ENCODE measurements around the gene ZNF280B.

Gene ZNF280B

GRCh38 chr22:22458896-22459588 is 49.5 kb downstream of the ZNF280B start:
- Histone ChIP-seq H3K36me3 (ENCODE audit: control insufficient read depth, insufficient read depth, low read length) (no peaks in the 10 kb centered on the region), H3K4me3 (replicated peaks; ENCODE audit: low read depth, low read length) (no peak overlapping the region), H3K27me3 (replicated peaks; ENCODE audit: control insufficient read depth, insufficient read depth, low read length) (no peaks in the 10 kb centered on the region)
- no peak for DNase-seq (ENCODE audit: extremely low read depth, insufficient read length)
- no peak for TF ChIP-seq CTCF (IDR thresholded peaks at IDR 0.05; ENCODE audit: insufficient read depth, low read length, poor library complexity, severe bottlenecking)

- H3K4me3 ChIP-seq (replicated peaks; ENCODE audit: low read depth, low read length): no peak overlapping the region
- no peaks in the 10 kb centered on the region for H3K27me3 ChIP-seq (replicated peaks; ENCODE audit: control insufficient read depth, insufficient read depth, low read length)
- DNase-seq (ENCODE audit: extremely low read depth, insufficient read length): no peak
- H3K36me3 ChIP-seq (ENCODE audit: control insufficient read depth, insufficient read depth, low read length): no peaks in the 10 kb centered on the region
- no peak for TF ChIP-seq CTCF (IDR thresholded peaks at IDR 0.05; ENCODE audit: insufficient read depth, low read length, poor library complexity, severe bottlenecking)
These were observed 50.2 kb downstream of the ZNF280B start for GRCh38 chr22:22458387-22458786.

- Histone ChIP-seq H3K4me3 (replicated peaks; ENCODE audit: low read depth, low read length) (no peak overlapping the region), H3K27me3 (replicated peaks; ENCODE audit: control insufficient read depth, insufficient read depth, low read length) (no peaks in the 10 kb centered on the region), H3K36me3 (ENCODE audit: control insufficient read depth, insufficient read depth, low read length) (no peaks in the 10 kb centered on the region)
- DNase-seq (ENCODE audit: extremely low read depth, insufficient read length): no peak
- no peak for TF ChIP-seq CTCF (IDR thresholded peaks at IDR 0.05; ENCODE audit: insufficient read depth, low read length, poor library complexity, severe bottlenecking)
These were observed 53.5 kb downstream of the ZNF280B start for GRCh38 chr22:22454997-22455396.

- H3K27me3 ChIP-seq (replicated peaks; ENCODE audit: control insufficient read depth, insufficient read depth, low read length): no peaks in the 10 kb centered on the region
- DNase-seq (ENCODE audit: extremely low read depth, insufficient read length): no peak
- no peak for TF ChIP-seq CTCF (IDR thresholded peaks at IDR 0.05; ENCODE audit: insufficient read depth, low read length, poor library complexity, severe bottlenecking)
These were observed 55.4 kb downstream of the ZNF280B start for GRCh38 chr22:22452996-22453686.

GRCh38 chr22:22452211-22452610 is 56.3 kb downstream of the ZNF280B start:
- Histone ChIP-seq H3K4me3 (replicated peaks; ENCODE audit: low read depth, low read length) (no peak overlapping the region), H3K27me3 (replicated peaks; ENCODE audit: control insufficient read depth, insufficient read depth, low read length) (no peaks in the 10 kb centered on the region), H3K36me3 (ENCODE audit: control insufficient read depth, insufficient read depth, low read length) (no peaks in the 10 kb centered on the region)
- no peak for DNase-seq (ENCODE audit: extremely low read depth, insufficient read length)
- TF ChIP-seq CTCF (IDR thresholded peaks at IDR 0.05; ENCODE audit: insufficient read depth, low read length, poor library complexity, severe bottlenecking): no peak

More at GRCh38 chr22:22452996-22453686, 55.4 kb downstream of the ZNF280B start:
- Histone ChIP-seq H3K4me3 (replicated peaks; ENCODE audit: low read depth, low read length) (no peak overlapping the region), H3K36me3 (ENCODE audit: control insufficient read depth, insufficient read depth, low read length) (no peaks in the 10 kb centered on the region)

Data from GM06990 (cell line).